GM12875 (cell line): ENCODE data around the gene EHD3.

Experiments
- H3K4me3 ChIP-seq: one replicate; pipeline ENCODE4 v1.5.1; 2011; ENCODE audit warnings: low read depth, low read length, control low read depth
- CTCF ChIP-seq: IDR thresholded peaks from 2 replicates; pipeline ENCODE4 v1.5.1; 2011; ENCODE audit warnings: low read depth, mild to moderate bottlenecking, control low read depth, inconsistent platforms, low read length, moderate library complexity, borderline replicate concordance; ENCODE audit not compliant: insufficient read depth

EHD3 gene

GRCh38 chr2:31202041-31202440, 31.9 kb upstream of the EHD3 start:
- no peak for TF ChIP-seq CTCF
- H3K4me3 ChIP-seq, result no peak overlapping the region

- TF ChIP-seq CTCF, result no peak
These were observed 31.1 kb upstream of the EHD3 start for GRCh38 chr2:31202833-31203232.

GRCh38 chr2:31203916-31204315, 30.0 kb upstream of the EHD3 start:
- H3K4me3 ChIP-seq, result no peak overlapping the region
- no peak for TF ChIP-seq CTCF

More at GRCh38 chr2:31202833-31203232, 31.1 kb upstream of the EHD3 start:
- H3K4me3 ChIP-seq, result no peak overlapping the region

GRCh38 chr2:31204783-31205182, 29.2 kb upstream of the EHD3 start:
- no peak for TF ChIP-seq CTCF
- H3K4me3 ChIP-seq, result no peak overlapping the region

- TF ChIP-seq CTCF, result no peak
These were observed 28.8 kb upstream of the EHD3 start for GRCh38 chr2:31205186-31205585.

GRCh38 chr2:31205613-31206012, 28.3 kb upstream of the EHD3 start:
- no peak overlapping the region for H3K4me3 ChIP-seq
- no peak for TF ChIP-seq CTCF

More at GRCh38 chr2:31205186-31205585, 28.8 kb upstream of the EHD3 start:
- no peak overlapping the region for H3K4me3 ChIP-seq

- no peak for TF ChIP-seq CTCF
- no peak overlapping the region for H3K4me3 ChIP-seq
These were observed 26.2 kb upstream of the EHD3 start for GRCh38 chr2:31207790-31208189.
